HG02943 (cell line): ENCODE data around the gene VKORC1L1.
"Not testable (repeated sequence)": the region's sequence is repeated elsewhere in the genome, so short reads cannot be mapped to it uniquely, and the experiment has no call there.

Experiments
- ATAC-seq: cut with Tn5 transposase; IDR thresholded peaks from one replicate; pipeline ENCODE4 v1.9.1; 2021; ENCODE audit warnings: mild to moderate bottlenecking, low read depth, moderate library complexity; ENCODE audit not compliant: unreplicated experiment

VKORC1L1 gene

GRCh38 chr7:65880242-65880641, 7.4 kb downstream of the VKORC1L1 start:
- not testable (repeated sequence) for ATAC-seq

- not testable (repeated sequence) for ATAC-seq
Measured at GRCh38 chr7:65884983-65885382, 12.1 kb downstream of the VKORC1L1 start.

- not testable (repeated sequence) for ATAC-seq
Measured at GRCh38 chr7:65885533-65885932, 12.7 kb downstream of the VKORC1L1 start.

GRCh38 chr7:65888434-65889156, 15.7 kb downstream of the VKORC1L1 start:
- ATAC-seq, result not testable (repeated sequence)

- not testable (repeated sequence) for ATAC-seq
Measured at GRCh38 chr7:65889722-65890121, 16.8 kb downstream of the VKORC1L1 start.

- no peak for ATAC-seq
Measured at GRCh38 chr7:65892161-65892560, 19.3 kb downstream of the VKORC1L1 start.

- no peak for ATAC-seq
Measured at GRCh38 chr7:65892835-65893234, 20.0 kb downstream of the VKORC1L1 start.

- no peak for ATAC-seq
Measured at GRCh38 chr7:65896279-65896870, 23.5 kb downstream of the VKORC1L1 start.

- not testable (repeated sequence) for ATAC-seq
Measured at GRCh38 chr7:65897289-65897688, 24.4 kb downstream of the VKORC1L1 start.

GRCh38 chr7:65898677-65899447, 26.0 kb downstream of the VKORC1L1 start:
- not testable (repeated sequence) for ATAC-seq

- ATAC-seq, result no peak
Measured at GRCh38 chr7:65902306-65902705, 29.4 kb downstream of the VKORC1L1 start.

GRCh38 chr7:65907501-65908198, 34.8 kb downstream of the VKORC1L1 start:
- no peak for ATAC-seq

GRCh38 chr7:65910237-65910636, 37.4 kb downstream of the VKORC1L1 start:
- no peak for ATAC-seq

- ATAC-seq, result no peak
Measured at GRCh38 chr7:65912237-65912636, 39.4 kb downstream of the VKORC1L1 start.

GRCh38 chr7:65915921-65916657, 43.2 kb downstream of the VKORC1L1 start:
- ATAC-seq, result no peak

GRCh38 chr7:65923316-65923715, 50.4 kb downstream of the VKORC1L1 start:
- no peak for ATAC-seq

- ATAC-seq, result no peak
Measured at GRCh38 chr7:65924193-65924592, 51.3 kb downstream of the VKORC1L1 start.

GRCh38 chr7:65925040-65925439, 52.2 kb downstream of the VKORC1L1 start:
- no peak for ATAC-seq

- no peak for ATAC-seq
Measured at GRCh38 chr7:65926588-65926987, 53.7 kb downstream of the VKORC1L1 start.
